ENCODE data around the gene PRKRIP1. TPM values are rescaled to one million over a fixed set of nuclear protein-coding genes. Genes with fewer than 3 reads are reported as not detected.
"Not testable (repeated sequence)": the region's sequence is repeated elsewhere in the genome, so short reads cannot be mapped to it uniquely, and the experiment has no call there.

The PRKRIP1 gene
- polyA plus RNA-seq, 1 donor: 42.4 TPM

- DNase-seq: no peak
Observed at GRCh38 chr7:102456327-102456726, 60.2 kb downstream of the PRKRIP1 start.

DNA sequence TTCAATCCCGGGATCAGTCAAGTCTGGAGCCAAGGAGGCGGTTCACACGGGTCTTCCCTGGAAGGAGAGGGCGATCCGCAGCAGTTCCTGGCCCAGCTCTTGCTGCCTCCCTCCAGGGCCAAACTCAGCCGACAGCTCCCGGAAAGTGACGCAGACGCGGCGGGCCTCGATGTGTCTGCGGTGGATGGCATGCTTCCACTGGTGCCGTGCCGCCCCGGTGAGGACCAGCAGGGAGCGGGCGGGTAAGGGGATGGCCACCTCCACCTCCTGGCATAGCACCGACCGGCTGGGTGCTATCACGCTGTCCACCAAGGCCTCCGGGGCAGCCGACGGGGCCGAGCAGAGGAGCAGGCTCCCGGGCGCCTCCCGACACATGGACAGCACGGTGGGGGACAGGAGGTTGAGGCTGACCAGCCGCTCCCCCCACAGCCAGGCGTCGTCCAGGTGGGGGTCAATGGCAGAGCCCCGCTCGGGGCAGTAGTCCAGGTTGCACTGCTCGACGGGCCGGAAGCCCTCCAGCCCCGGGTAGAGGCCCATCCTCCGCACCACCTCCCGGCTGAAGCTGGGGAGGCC, 61.3 kb downstream of the PRKRIP1 start:
- DNase-seq: no peak

- DNase-seq: no peak
Observed at GRCh38 chr7:102459221-102459844, 63.2 kb downstream of the PRKRIP1 start.

- no peak for DNase-seq
Observed at GRCh38 chr7:102460467-102460866, 64.3 kb downstream of the PRKRIP1 start.

- DNase-seq: no peak
Observed at GRCh38 chr7:102463841-102464576, 67.8 kb downstream of the PRKRIP1 start.

DNA sequence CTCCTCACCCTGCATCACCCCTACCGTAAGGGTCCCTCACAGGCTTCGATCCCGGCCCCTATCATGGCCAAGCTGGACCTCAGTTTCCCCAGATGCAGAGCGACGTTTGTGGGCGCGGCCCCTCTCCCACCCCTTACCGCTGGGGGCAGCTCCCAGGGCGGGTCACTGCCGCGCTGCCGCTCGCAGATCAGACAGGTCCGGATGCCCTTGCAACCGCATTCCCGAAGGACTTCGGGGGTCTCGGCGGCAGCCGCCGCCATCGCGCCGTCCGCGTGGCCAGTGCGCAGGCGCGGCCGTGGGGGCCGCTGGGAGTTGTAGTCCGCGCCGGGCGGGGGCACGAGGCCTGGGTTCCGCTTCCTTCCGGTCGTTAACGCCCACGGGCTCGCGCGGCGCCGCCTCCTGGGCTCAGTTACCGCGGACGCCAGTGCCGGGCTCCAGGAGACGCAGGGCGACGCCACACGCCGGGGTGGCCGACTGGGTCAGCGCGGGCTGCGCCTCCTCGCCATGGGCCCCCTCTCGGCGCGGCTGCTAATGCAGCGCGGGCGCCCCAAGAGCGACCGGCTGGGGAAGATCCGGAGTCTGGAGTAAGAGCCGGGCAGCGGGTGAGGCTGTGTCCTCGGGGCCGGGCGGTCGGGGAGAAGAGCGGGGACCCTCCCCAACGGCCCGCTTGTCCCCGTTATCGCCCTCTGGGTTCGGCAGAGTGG, 68.6 kb downstream of the PRKRIP1 start, which contains the start of the genes ALKBH4 and LRWD1:
Gene ALKBH4 (minus strand): TSS at position 287 of the 704 bp plus-strand sequence. CDS start 27 bp downstream, at position 260.
Gene LRWD1 (plus strand): TSS at position 408 of the 704 bp plus-strand sequence. CDS start 97 bp downstream, at position 505.
- DNase-seq: peak; percentile 86

DNA sequence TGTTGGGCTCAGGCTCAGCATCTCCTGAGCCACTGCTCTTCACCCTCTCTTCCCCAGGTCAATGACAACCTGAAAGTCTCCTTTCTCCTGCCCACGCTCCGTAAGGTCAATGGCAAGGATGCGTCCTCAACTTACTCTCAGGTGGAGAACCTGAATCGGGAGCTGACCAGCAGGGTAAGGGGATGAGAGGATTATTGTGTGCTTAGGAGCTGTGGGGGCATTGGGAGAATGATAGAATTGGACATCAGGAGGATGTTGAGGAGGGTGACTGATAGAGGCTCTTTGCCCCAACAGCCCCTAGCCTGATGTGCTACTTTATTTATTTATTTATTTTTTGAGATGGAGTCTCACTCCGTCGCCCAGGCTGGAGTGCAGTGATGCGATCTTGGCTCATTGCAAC, 69.9 kb downstream of the PRKRIP1 start:
- DNase-seq: no peak

- DNase-seq: no peak
Observed at GRCh38 chr7:102467581-102468477, 71.7 kb downstream of the PRKRIP1 start.

GRCh38 chr7:102468478-102469350, 72.6 kb downstream of the PRKRIP1 start:
- no peak for DNase-seq

DNA sequence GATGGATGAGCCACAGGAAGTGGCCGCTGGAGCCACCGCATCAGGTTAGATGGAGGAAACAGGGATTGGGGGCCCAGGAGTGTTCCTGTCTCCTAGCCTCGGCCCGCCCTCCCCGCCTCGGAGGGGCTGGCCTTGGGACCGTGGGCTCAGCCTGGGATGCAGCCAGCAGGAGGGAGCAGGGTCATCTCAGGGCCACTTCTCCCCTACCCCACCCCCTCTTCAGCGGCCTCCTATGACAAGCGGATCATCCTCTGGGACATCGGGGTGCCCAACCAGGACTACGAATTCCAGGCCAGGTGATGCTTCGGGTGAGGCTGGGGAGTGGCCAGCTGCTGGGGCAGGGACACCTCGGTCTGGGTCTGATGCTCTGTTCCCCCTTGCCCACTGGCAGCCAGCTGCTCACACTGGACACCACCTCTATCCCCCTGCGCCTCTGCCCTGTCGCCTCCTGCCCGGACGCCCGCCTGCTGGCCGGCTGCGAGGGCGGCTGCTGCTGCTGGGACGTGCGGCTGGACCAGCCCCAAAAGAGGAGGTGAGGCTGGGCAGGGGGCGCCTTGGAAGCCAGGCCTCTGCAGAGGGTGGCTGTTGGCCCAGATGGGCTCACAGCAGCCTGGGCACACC, 73.3 kb downstream of the PRKRIP1 start:
- no peak for DNase-seq

- no peak for DNase-seq
Observed at GRCh38 chr7:102469972-102470825, 74.0 kb downstream of the PRKRIP1 start.

DNA sequence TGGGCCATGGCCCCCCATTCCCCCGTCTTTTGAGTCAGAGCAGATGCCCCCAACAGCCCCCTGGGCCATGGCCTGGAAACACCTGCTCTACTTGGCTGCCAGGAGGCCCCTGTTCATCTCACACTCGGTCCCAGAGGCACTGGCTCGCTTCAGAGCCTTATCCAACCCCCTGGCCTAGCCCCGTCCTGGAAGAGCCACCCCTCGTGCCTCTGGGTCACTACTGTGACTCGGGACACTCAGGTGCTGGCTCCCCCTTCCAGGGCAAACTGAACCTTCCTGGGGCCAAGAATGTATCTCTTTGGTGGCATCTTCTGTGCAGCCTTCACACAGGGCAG, 75.6 kb downstream of the PRKRIP1 start:
- no peak for DNase-seq

GRCh38 chr7:102472126-102473041, 76.2 kb downstream of the PRKRIP1 start:
- no peak for DNase-seq

- no peak for DNase-seq
Observed at GRCh38 chr7:102473271-102473991, 77.3 kb downstream of the PRKRIP1 start.

- not testable (repeated sequence) for DNase-seq
Observed at GRCh38 chr7:102474116-102474515, 78.0 kb downstream of the PRKRIP1 start.

DNA sequence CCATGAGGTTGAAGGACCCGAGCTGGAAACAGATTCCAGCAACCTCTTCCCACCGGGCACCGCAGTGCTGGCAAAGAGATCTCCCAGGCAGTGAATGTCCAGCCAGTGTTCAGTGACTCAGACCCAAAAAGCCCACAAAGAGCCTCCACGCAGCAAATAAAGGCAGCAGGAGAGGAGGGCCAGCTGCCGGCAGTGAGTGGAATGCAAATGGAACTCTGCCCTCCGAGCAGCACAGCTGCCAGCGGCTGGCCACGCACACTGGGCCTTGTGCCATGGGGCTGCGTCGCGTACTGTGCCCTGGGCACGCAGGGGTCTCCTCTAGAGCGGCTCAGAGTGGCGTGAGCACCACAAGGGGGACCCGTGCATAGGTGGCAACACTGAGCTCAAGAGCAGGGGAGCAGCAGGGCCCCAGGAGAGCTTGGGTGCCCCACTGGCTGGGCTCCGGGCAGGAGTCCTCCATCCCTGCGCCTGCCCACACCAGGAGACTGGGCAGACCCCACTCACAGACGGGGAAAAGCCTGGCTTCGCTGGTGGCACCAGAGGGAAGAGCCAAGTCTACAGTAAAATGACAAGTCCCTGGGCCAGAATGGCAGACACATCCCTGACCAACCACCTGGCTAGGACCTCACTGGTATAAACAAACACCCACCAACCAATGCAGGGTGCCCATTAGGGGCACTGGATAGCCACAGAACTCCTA, 78.7 kb downstream of the PRKRIP1 start:
- not testable (repeated sequence) for DNase-seq

Measured in left kidney (tissue), 2 donors.